Purkinje cell (primary cell): Measurements from ENCODE around the gene MCTP1. TPM values are rescaled to one million over a fixed set of nuclear protein-coding genes. Genes with fewer than 3 reads are reported as not detected.

ENCODE experiments used
- polyA plus RNA-seq: library from polyadenylated mRNA; unstranded; fragments of >200 nt; fragmentation: Nextera tagmentation; gene quantifications from 2 replicates; pipeline ENCODE4 v1.2.1, GENCODE V29; 2014

MCTP1 gene
- polyA plus RNA-seq = 8.5 and 27.0 TPM in 2 replicates

GRCh38 chr5:95284572-95285408, at the start of gene MCTP1:
MCTP1 (minus strand) TSS chr5:95285094.

Other genes with a start within 250 kb of the MCTP1 start
- gene FAM81B, start 106.3 kb upstream of the MCTP1 start, polyA plus RNA-seq = 19.6 and 22.3 TPM in 2 replicates